GM21447 (cell line): ENCODE measurements around the gene MUC5B.

Experiments used
- ATAC-seq: cut with Tn5 transposase; IDR thresholded peaks from one replicate; pipeline ENCODE4 v1.9.1; 2021; ENCODE audit not compliant: unreplicated experiment

MUC5B gene

DNA sequence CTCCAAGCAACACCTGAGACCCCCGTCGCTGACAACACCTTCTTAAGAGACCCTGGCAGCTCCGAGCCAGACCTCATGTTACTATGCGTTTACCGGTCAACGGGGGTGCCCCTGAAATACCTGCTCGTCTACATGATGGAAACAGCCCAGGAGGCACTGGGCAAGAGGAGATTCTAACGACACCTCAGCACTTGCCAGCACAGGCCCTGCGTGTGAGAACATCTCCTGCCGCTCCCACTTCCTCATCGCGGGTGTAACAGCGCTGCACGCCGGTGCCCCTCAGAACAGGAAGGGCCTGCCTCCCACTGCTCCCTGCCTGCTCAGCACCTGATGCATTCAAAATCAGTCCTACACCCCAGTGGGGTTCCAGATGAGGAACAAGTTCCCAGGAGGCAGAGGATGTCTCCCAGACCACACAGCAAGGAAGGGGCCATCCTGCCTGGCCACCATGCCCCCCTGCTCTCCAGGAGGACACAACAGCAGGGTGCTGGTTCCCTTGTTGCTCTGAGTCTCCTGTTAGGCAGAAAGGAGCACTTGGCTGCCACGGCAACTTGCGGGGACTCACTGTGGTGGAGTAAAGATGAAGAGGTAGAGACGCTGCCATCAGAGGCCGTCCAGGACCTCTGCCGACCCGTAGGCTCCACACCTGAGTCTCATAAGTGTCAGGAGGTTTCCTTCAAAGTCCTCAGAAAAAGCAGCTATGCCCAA is 84.5 kb downstream of the MUC5B start:
- ATAC-seq, result no peak

DNA sequence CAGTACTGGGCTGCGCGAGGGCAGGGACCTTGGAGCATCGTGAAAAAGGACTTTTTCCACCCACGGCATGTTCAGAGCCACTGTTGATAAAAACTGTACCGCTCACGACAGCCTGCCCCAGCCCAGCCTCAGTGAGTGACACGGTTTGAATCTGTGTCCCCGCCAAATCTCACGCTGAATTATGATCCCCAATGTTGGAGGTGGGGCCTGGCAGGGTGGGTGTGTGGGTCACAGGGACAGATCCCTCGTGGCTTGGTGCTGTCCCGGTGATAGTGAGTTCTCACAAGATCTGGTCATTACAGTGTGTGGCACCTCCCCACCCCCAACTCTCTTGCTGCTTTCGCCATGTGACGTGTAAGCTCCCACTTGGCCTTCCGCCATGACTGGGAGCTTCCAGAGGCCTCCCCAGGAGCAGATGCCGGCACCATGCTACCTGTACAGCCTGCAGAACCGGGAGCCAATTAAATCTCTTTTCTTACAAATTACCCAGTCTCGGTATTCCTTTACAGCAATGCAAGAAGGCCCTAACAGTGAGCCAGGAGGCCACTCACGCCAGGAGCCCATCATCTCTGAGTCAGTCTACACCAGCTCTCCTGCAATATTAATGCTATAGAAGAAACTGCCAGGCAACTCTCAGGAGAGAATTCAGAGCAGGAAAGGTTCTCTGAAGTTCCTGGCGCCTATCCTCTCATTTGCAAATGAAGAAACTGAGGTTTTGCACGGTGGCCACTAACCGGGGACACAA is 85.3 kb downstream of the MUC5B start:
- no peak for ATAC-seq

DNA sequence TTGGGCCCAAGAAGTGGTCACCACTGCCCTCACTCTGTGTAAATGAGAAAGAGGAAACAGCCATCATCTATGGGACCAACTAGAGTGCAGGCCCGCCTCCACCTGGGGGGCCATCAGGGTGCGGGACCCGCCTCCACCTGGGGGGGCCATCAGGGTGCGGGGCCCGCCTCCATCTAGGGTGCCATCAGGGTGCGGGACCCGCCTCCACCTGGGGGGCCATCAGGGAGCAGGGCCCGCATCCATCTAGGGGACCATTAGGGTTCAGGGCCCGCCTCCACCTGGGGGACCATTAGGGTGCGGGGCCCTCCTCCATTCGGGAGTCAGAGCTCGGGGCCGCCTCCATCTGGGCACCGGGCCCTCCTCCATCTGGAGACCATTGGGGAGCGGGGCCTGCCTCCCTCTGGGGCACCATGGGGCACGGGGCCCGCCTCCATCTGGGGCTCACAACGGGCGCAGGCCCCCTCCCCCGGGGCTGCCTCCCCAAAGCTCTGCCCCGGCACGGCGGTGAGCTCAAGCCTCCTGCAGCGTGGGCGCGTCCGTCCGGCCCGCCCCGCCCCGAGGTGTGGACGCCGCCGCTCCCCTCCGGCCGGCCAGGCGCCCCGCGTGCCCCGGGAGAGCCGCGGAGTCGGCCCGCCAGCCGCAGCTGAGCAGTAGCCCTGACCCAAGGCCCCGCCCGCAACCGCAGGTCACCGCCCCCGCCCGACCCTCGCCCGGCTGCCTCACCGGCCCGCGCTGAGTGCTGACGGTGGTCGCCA is 86.1 kb downstream of the MUC5B start:
- ATAC-seq, result peak; percentile 37

DNA sequence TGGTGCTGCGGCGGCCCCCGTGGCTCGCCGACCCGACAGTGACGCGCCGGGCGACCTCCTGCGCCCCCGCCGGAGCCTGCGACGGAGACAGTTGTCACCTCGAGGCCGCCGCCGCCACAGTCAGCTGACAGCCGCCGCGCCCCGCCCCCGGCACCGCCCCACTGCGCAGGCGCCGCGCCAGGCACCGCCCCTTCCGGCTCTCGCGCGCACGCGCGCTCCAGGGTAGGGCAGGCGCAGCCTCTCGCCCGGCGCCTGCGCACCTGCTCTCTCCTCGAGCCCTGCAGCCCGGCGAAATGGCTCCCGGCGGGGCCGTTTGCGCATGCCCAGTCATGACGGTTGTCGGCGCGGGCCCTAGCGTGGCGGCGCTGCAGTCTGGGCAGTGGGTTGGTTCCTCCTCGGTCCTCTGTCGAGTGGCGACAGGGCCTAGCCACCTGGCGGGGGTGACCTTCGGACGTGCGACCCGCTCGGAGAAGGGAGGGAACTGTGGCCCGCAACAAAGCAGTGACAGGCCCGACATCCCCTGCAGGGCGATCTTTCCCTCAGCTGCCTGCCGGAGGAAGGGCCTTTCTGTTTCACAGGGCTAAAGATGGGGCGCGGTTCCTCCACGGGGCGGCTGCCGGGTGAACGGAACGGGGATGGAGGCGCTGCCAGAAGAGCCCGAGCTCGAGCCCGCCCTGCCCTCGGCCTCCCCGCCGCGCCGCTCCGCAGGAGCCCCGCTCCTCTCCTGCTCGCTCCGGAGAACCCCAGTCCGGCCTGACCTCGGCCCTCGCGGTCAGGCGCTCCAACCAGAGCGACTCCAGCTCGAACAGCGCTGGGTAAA is 86.8 kb downstream of the MUC5B start, which contains the start of gene TOLLIP:
TSS of gene TOLLIP (minus strand) at position 135 of the 820 bp plus-strand sequence. CDS start at position 1, 134 bp downstream.
- ATAC-seq, result peak; percentile 84

DNA sequence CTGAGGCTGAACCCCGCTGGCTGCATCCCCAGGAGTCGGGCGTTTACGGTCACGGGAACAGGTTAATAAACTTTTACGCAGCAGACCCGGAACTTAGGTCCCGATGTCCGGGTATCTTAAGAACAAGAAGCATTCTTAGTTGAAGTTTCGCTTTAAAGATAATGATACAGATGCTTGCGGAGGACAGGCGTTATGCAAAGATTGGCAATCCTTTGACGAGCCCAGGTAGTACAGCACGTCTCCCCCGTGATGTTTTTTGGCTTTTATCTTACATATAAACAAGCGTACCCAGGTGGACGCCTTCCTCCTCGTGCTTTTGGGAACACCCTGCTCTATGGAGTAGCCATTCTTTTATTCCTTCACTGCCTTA is 87.4 kb downstream of the MUC5B start:
- ATAC-seq, result no peak

DNA sequence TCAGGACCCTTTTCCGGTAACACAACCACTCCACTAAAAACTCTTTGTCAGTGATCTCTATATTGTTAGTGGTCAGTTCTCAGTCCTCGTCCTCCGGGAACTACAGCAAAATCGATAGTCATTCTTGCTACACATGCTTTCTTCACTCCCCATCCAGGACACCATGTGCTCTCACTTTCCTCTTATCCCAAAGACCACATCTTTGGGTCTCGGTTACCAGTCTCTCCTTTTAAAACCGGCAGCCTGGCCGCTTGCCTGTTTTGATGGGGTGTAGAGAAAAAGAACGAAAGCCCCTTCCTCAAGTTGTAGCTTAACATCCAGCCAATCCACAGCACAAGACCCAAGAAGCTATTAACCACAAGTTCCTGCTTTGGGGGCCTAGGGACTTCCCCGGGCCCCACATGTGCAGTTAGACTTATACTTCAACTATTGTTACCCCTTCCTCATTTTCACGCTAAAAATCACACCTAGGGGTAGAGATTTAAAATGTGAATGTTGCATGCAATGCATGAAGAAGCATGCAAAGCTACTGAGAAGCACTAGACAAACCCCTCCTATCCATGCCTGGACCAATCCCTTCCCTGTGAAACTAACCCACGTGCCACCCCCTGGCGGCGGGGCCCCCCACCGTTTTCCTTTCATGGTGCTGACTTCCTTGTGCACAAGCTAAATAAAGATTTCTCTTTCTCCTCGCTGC is 88.1 kb downstream of the MUC5B start:
- no peak for ATAC-seq
